KMS-11 (cell line): ENCODE results near the gene CLEC9A.

Experiments used
- H2AFZ ChIP-seq: fragments of 200-600 bp; sonication (generic); 2 replicates; pipeline ENCODE4 v1.6.1; 2016; ENCODE audit warnings: antibody characterized with exemption, mixed run types, low read depth
- H3K27ac ChIP-seq: fragments of 200-600 bp; sonication (generic); 2 replicates; pipeline ENCODE4 v1.6.1; 2016; ENCODE audit warnings: mild to moderate bottlenecking, mixed run types
- H3K27me3 ChIP-seq: fragments of 200-600 bp; sonication (generic); 2 replicates; pipeline ENCODE4 v1.6.1; 2017; ENCODE audit warnings: mild to moderate bottlenecking, low read depth, mixed run types, moderate library complexity; ENCODE audit not compliant: insufficient read depth
- H3K36me3 ChIP-seq: fragments of 200-600 bp; sonication (generic); 2 replicates; pipeline ENCODE4 v1.6.1; 2017; ENCODE audit warnings: mild to moderate bottlenecking, mixed run types; ENCODE audit not compliant: insufficient read depth
- H3K4me1 ChIP-seq: fragments of 200-600 bp; sonication (generic); 2 replicates; pipeline ENCODE4 v1.6.1; 2016; ENCODE audit warnings: mild to moderate bottlenecking, low read depth, mixed run types; ENCODE audit not compliant: poor library complexity, severe bottlenecking
- H3K4me2 ChIP-seq: fragments of 200-600 bp; sonication (generic); 2 replicates; pipeline ENCODE4 v1.7.0; 2016; ENCODE audit warnings: mild to moderate bottlenecking, mixed run types
- H3K4me3 ChIP-seq: fragments of 200-600 bp; sonication (generic); IDR thresholded peaks from 2 replicates; pipeline ENCODE4 v1.6.1; 2017; ENCODE audit warnings: low read depth, low read length, mixed read lengths; ENCODE audit not compliant: insufficient read depth
- H3K79me2 ChIP-seq: fragments of 200-600 bp; sonication (generic); 2 replicates; pipeline ENCODE4 v1.6.1; 2016; ENCODE audit warnings: low read depth, mixed run types; ENCODE audit not compliant: insufficient read depth
- H3K9ac ChIP-seq: fragments of 200-600 bp; sonication (generic); 2 replicates; pipeline ENCODE4 v1.6.1; 2016; ENCODE audit warnings: mild to moderate bottlenecking, mixed run types
- H4K20me1 ChIP-seq: fragments of 200-600 bp; sonication (generic); 2 replicates; pipeline ENCODE4 v1.6.1; 2016; ENCODE audit warnings: mild to moderate bottlenecking, mixed run types; ENCODE audit not compliant: insufficient read depth
- CTCF ChIP-seq: fragments of 200-600 bp; sonication (generic); conservative IDR thresholded peaks from 2 replicates; pipeline ENCODE4 v1.6.1; 2017; ENCODE audit warnings: low read depth, mild to moderate bottlenecking, antibody characterized with exemption, low read length, moderate library complexity, mixed read lengths

Gene CLEC9A

GRCh38 chr12:10030446-10030845 lies at the start of gene CLEC9A:
CLEC9A (plus strand) TSS chr12:10030682; CDS start chr12:10052688, 22,006 bp downstream.
- Histone ChIP-seq H3K4me2 (no peak within 1 kb of the TSS), H2AFZ (no peak within 1 kb of the TSS), H3K79me2 (no peaks in the 10 kb centered on the region), H3K9ac (no peak within 1 kb of the TSS), H3K4me1 (peaks cover 9% of the 10 kb centered on the region), H3K27ac (no peak within 1 kb of the TSS), H3K36me3 (no peaks in the 10 kb centered on the region), H3K27me3 (no peaks in the 10 kb centered on the region), H4K20me1 (no peaks in the 10 kb centered on the region), H3K4me3 (no peak within 1 kb of the TSS)
- no peak for TF ChIP-seq CTCF

- H3K4me2 ChIP-seq, result no peak overlapping the region
- no peak overlapping the region for H3K4me3 ChIP-seq
- no peak overlapping the region for H3K27ac ChIP-seq
- H3K36me3 ChIP-seq, result no peaks in the 10 kb centered on the region
- H3K27me3 ChIP-seq, result no peaks in the 10 kb centered on the region
- no peak overlapping the region for H3K9ac ChIP-seq
- H3K79me2 ChIP-seq, result no peaks in the 10 kb centered on the region
- no peaks in the 10 kb centered on the region for H4K20me1 ChIP-seq
- H3K4me1 ChIP-seq, result no peaks in the 10 kb centered on the region
- H2AFZ ChIP-seq, result no peak overlapping the region
- TF ChIP-seq CTCF, result no peak
These were observed 38.6 kb upstream of the CLEC9A start for GRCh38 chr12:9991876-9992275.

DNA sequence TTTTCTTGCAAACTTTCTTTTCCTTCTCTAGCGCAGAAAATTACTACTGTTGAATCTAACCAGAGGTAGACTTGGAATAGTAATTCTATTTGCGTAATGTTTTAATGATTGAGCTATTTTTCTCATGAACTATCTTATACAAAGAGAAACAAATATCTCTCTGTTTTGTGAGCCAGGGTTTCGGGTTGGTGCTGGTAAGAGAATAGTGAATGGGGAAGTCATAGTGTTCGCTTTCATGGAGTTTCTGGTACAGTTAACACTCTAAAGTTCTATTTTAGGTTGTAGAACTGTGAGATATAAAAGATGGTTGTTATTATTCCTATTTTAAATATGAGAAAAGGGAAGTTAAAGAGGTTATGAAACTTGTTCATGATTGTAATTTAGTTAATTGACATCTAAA lies 38.2 kb upstream of the CLEC9A start:
- H4K20me1 ChIP-seq, result no peaks in the 10 kb centered on the region
- no peak overlapping the region for H3K4me2 ChIP-seq
- no peak overlapping the region for H3K9ac ChIP-seq
- H3K27me3 ChIP-seq, result no peaks in the 10 kb centered on the region
- H3K4me1 ChIP-seq, result no peaks in the 10 kb centered on the region
- H3K4me3 ChIP-seq, result no peak overlapping the region
- H3K27ac ChIP-seq, result no peak overlapping the region
- H2AFZ ChIP-seq, result no peak overlapping the region
- no peak for TF ChIP-seq CTCF
- no peaks in the 10 kb centered on the region for H3K79me2 ChIP-seq
- H3K36me3 ChIP-seq, result no peaks in the 10 kb centered on the region

DNA sequence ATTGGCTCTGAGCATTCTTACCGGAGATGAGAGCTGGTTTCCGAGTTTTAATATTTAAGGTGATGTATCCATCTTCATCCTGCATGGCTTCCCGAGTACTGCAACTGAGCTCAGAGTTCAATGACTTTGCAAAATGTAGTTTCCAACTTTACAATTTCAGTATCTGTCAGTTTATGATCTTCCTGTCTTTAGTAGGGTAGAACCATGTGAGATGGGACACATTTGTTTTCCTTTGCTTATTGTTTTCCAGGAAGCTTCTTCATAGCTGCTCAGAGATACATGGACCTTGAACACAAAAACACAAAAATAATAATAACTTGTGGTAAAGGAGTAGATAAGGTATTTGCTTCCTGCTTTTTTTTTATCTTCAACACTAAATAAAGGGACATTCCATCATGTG lies 31.5 kb upstream of the CLEC9A start, which contains the start of gene CLEC1B:
Gene CLEC1B (minus strand): TSS at position 106 of the 400 bp plus-strand sequence. CDS start 21 bp downstream, at position 85.
- no peaks in the 10 kb centered on the region for H4K20me1 ChIP-seq
- H3K27ac ChIP-seq, result no peak within 1 kb of the TSS
- no peaks in the 10 kb centered on the region for H3K36me3 ChIP-seq
- TF ChIP-seq CTCF, result no peak
- H2AFZ ChIP-seq, result no peak within 1 kb of the TSS
- H3K4me1 ChIP-seq, result no peaks in the 10 kb centered on the region
- no peaks in the 10 kb centered on the region for H3K27me3 ChIP-seq
- H3K9ac ChIP-seq, result no peak within 1 kb of the TSS
- no peaks in the 10 kb centered on the region for H3K79me2 ChIP-seq
- H3K4me3 ChIP-seq, result no peak within 1 kb of the TSS
- no peak within 1 kb of the TSS for H3K4me2 ChIP-seq
